Measurements from ENCODE around the gene ZNF516.

Gene ZNF516

GRCh38 chr18:76456823-76457222 lies 38.2 kb downstream of the ZNF516 start:
- no peaks in the 10 kb centered on the region for H3K27me3 ChIP-seq (ENCODE audit: control insufficient read depth, low read length)
- peaks cover 46% of the 10 kb centered on the region for H3K4me1 ChIP-seq (ENCODE audit: control insufficient read depth, low read length)
- no peaks in the 10 kb centered on the region for H3K9me2 ChIP-seq (replicated peaks; ENCODE audit: control insufficient read depth, low read length)
- peak overlapping the region; percentile 22; the same call in 1 of the 2 replicates for H3K4me3 ChIP-seq (ENCODE audit: low read length)
- H3F3A ChIP-seq (ENCODE audit: control insufficient read depth, insufficient read depth): peaks cover 3% of the 10 kb centered on the region; the same call in 1 of the 2 replicates
- peaks cover 98% of the 10 kb centered on the region for H3K79me2 ChIP-seq (ENCODE audit: control insufficient read depth, low read length)
- TF ChIP-seq EZH2phosphoT487 (IDR thresholded peaks at IDR 0.05; ENCODE audit: borderline replicate concordance, low read length): no peak
- TF ChIP-seq, protein P1, sequence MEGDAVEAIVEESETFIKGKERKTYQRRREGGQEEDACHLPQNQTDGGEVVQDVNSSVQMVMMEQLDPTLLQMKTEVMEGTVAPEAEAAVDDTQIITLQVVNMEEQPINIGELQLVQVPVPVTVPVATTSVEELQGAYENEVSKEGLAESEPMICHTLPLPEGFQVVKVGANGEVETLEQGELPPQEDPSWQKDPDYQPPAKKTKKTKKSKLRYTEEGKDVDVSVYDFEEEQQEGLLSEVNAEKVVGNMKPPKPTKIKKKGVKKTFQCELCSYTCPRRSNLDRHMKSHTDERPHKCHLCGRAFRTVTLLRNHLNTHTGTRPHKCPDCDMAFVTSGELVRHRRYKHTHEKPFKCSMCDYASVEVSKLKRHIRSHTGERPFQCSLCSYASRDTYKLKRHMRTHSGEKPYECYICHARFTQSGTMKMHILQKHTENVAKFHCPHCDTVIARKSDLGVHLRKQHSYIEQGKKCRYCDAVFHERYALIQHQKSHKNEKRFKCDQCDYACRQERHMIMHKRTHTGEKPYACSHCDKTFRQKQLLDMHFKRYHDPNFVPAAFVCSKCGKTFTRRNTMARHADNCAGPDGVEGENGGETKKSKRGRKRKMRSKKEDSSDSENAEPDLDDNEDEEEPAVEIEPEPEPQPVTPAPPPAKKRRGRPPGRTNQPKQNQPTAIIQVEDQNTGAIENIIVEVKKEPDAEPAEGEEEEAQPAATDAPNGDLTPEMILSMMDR (IDR thresholded peaks at IDR 0.05; ENCODE audit: low read depth, low read length, poor library complexity, severe bottlenecking): no peak
- no peaks in the 10 kb centered on the region for H3K9me3 ChIP-seq (ENCODE audit: control insufficient read depth, insufficient read depth, low read length)
- H4K20me1 ChIP-seq (ENCODE audit: control insufficient read depth, insufficient read depth, low read depth, low read length): peaks cover 29% of the 10 kb centered on the region
- no peak overlapping the region for H3K27ac ChIP-seq (ENCODE audit: low read depth, low read length)
- H3K36me3 ChIP-seq (ENCODE audit: control insufficient read depth, low read length): peaks cover 16% of the 10 kb centered on the region
- H3K4me2 ChIP-seq (ENCODE audit: low read length): peak overlapping the region; percentile 14

DNA sequence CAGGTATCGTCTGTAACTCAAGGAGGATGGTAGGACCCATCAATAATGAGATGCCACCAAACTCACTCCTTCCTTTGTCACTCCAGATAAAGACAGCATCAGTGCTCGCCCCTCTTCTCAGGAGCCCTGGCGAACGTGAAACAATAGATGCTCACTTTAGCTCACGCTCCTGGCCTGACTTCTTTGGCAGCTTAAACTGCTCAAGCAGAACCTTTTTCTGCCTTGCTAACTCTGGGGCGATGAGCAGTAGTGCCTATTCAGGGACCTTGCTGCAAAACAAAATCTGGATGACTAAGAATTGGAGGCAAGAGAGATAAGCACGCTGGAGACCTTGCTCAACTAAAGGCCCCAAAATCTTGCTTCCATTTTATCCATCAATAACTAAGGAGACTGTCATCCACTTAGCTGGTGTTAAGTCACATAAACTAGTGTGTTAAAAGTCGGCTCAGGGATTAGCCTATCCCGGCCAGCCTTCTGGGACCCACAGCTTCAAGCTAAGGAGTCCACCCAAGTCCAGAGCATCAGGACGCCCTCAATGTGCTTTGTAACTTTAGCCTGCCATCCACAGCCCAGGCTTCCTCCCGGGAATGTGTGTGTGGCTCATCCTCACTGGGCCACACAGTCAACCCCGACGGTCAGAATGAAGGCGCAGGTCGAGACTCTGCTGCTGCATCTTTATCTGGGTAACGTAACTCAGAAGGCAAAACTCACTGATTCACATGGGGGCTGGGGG lies 38.9 kb downstream of the ZNF516 start:
- H3K4me1 ChIP-seq (ENCODE audit: control insufficient read depth, low read length): peaks cover 52% of the 10 kb centered on the region
- H4K20me1 ChIP-seq (ENCODE audit: control insufficient read depth, insufficient read depth, low read depth, low read length): peaks cover 29% of the 10 kb centered on the region
- H3K27me3 ChIP-seq (ENCODE audit: control insufficient read depth, low read length): no peaks in the 10 kb centered on the region

GRCh38 chr18:76455003-76455676 lies 39.9 kb downstream of the ZNF516 start:
- no peak for TF ChIP-seq EZH2phosphoT487 (IDR thresholded peaks at IDR 0.05; ENCODE audit: borderline replicate concordance, low read length)
- TF ChIP-seq, protein P1 (IDR thresholded peaks at IDR 0.05; ENCODE audit: low read depth, low read length, poor library complexity, severe bottlenecking): no peak
- H4K20me1 ChIP-seq (ENCODE audit: control insufficient read depth, insufficient read depth, low read depth, low read length): peaks cover 27% of the 10 kb centered on the region
- H3K4me2 ChIP-seq (ENCODE audit: low read length): no peak overlapping the region
- H3K4me3 ChIP-seq (ENCODE audit: low read length): no peak overlapping the region
- H3K27me3 ChIP-seq (ENCODE audit: control insufficient read depth, low read length): no peaks in the 10 kb centered on the region
- no peak overlapping the region for H3K27ac ChIP-seq (ENCODE audit: low read depth, low read length)
- H3K79me2 ChIP-seq (ENCODE audit: control insufficient read depth, low read length): peaks cover 100% of the 10 kb centered on the region
- H3F3A ChIP-seq (ENCODE audit: control insufficient read depth, insufficient read depth): peaks cover 3% of the 10 kb centered on the region; the same call in 1 of the 2 replicates
- peaks cover 15% of the 10 kb centered on the region for H3K36me3 ChIP-seq (ENCODE audit: control insufficient read depth, low read length)
- no peaks in the 10 kb centered on the region for H3K9me3 ChIP-seq (ENCODE audit: control insufficient read depth, insufficient read depth, low read length)
- H3K9me2 ChIP-seq (replicated peaks; ENCODE audit: control insufficient read depth, low read length): no peaks in the 10 kb centered on the region
- peaks cover 62% of the 10 kb centered on the region for H3K4me1 ChIP-seq (ENCODE audit: control insufficient read depth, low read length)

More for the DNA sequence above, 38.9 kb downstream of the ZNF516 start:
- Histone ChIP-seq H3K36me3 (ENCODE audit: control insufficient read depth, low read length) (peaks cover 16% of the 10 kb centered on the region), H3K4me3 (ENCODE audit: low read length) (no peak overlapping the region), H3K79me2 (ENCODE audit: control insufficient read depth, low read length) (peaks cover 98% of the 10 kb centered on the region), H3F3A (ENCODE audit: control insufficient read depth, insufficient read depth) (peaks cover 3% of the 10 kb centered on the region; the same call in 1 of the 2 replicates), H3K9me3 (ENCODE audit: control insufficient read depth, insufficient read depth, low read length) (no peaks in the 10 kb centered on the region), H3K9me2 (replicated peaks; ENCODE audit: control insufficient read depth, low read length) (no peaks in the 10 kb centered on the region), H3K27ac (ENCODE audit: low read depth, low read length) (no peak overlapping the region), H3K4me2 (ENCODE audit: low read length) (peak overlapping the region; percentile 14)
- TF ChIP-seq, protein P1 (IDR thresholded peaks at IDR 0.05; ENCODE audit: low read depth, low read length, poor library complexity, severe bottlenecking): no peak
- no peak for TF ChIP-seq EZH2phosphoT487 (IDR thresholded peaks at IDR 0.05; ENCODE audit: borderline replicate concordance, low read length)

All from DOHH2 (cell line).